Stimulated activated CD4-positive, alpha-beta T cell treated with anti-CD3 and anti-CD28 coated beads, Interleukin-1b, Interleukin-23, amount 100 ng/mL, for 24 hours (primary cell): ENCODE results near the gene ZNF277.
"Not testable (repeated sequence)": the region's sequence is repeated elsewhere in the genome, so short reads cannot be mapped to it uniquely, and the experiment has no call there.

Experiments used
- DNase-seq, 4 experiments: peaks; one replicate each; pipeline ENCODE4 v3.0.0-alpha.2; 2020; ENCODE audit warnings: low read depth in 4 of 4, low spot score in 1 of 4

Gene ZNF277

GRCh38 chr7:112288301-112288700 lies 81.8 kb downstream of the ZNF277 start:
- no peak for DNase-seq

GRCh38 chr7:112290065-112290464 lies 83.6 kb downstream of the ZNF277 start:
- DNase-seq, result no peak

- DNase-seq, result no peak
Observed at GRCh38 chr7:112292162-112292561, 85.7 kb downstream of the ZNF277 start.

GRCh38 chr7:112293416-112293815 lies 86.9 kb downstream of the ZNF277 start:
- no peak for DNase-seq

DNA sequence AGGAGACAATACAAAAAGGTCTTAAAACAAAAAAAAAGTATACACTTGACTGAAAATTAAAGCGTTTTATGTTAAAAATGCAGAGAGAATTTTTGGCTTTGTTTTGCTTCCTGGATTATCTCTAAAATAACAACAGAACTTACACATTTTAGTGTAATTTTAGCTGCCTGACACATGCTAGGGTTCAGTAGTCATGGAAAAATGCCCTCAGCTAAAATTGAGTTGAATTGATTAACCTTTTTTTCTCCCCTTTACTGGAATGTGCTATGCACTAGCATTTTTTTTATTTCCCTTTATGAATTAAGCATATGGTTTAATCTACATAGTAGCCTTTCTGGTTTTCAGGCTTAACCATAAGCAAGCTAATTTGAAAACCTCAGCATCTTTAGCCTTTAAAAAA lies 89.9 kb downstream of the ZNF277 start:
- DNase-seq, result no peak

DNA sequence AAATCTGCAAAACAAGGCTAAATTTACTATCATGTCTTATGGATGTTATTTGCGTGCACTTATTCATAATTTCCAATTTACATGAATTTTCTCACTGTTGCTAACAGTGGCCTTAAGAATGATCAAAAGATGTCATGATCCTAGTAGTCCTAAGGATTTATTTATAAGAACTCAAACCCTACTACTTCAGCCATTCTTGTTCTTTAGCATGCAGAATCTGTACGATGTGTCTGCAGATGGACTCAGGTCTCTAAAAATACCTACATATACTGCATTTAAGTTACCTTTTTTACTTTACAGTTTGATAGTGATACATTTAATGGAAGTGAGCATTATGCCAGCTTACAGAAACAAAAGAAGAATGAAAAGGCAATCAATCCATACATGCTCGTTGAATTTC lies 91.2 kb downstream of the ZNF277 start:
- no peak for DNase-seq

- no peak for DNase-seq
Observed at GRCh38 chr7:112298543-112299100, 92.1 kb downstream of the ZNF277 start.

DNA sequence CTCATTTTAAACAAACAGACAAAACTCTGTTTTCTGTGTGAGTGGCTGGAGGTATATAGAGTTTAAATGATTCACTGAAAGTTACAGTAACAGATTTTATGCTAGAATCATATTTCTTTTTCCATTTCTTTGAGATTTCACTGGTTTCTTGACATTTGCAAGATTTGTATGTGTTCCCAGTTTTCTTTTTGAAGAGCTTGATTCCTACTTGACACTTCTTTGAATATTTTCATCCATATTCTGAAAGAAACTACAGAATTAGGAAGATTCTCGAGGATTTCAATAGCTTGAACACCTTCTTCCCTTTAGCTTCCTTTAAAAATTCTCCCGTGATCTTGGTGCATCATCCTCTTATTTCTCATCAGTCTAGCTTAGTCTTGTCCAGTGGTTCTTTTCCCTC lies 93.6 kb downstream of the ZNF277 start:
- no peak for DNase-seq

DNA sequence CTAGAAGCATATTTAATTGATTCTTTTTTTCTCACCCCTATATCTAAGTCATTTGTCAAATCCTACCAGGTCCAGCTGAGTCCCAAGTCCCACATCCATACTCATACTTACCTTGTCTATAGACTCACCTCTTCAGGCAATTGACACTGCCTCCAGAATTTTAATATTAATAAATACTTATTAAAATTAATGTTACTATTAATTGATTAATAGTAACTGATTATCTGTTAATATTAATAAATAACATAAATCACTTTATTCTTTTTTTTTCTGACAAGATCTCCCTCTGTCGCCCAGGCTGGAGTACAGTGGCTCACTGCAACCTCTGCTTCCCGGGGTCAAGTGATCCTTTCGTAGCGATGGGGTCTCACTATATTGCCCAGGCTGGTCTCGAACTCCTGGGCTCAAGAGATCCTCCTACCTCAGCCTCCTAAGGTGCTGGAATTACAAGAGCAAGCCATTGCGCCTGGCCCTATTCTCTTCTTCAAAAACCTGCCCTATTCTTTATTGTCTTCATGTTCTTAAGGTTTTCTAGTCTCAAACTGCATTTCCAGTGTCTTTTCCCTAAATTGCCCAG lies 94.4 kb downstream of the ZNF277 start:
- no peak for DNase-seq

GRCh38 chr7:112302566-112302965 lies 96.1 kb downstream of the ZNF277 start:
- DNase-seq, result no peak

GRCh38 chr7:112306903-112307302 lies 100.4 kb downstream of the ZNF277 start:
- no peak for DNase-seq

DNA sequence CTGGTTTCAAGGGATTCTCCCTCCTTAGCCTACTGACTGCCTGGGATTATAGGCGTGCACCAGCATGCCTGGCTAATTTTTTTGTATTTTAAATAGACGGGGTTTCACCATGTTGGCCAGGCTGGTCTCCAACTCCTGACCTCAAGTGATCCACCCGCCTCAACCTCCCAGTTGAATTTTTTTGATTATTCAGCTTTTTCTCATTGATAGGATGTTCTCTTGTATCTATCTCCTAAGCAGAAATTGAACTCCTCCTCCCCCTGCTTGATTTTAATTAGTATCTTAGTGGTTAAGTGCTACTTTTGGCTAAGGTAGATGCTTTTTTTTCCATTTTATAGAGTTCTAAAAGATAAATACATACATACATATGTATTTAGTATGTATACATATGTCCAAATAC lies 101.0 kb downstream of the ZNF277 start:
- no peak for DNase-seq

DNA sequence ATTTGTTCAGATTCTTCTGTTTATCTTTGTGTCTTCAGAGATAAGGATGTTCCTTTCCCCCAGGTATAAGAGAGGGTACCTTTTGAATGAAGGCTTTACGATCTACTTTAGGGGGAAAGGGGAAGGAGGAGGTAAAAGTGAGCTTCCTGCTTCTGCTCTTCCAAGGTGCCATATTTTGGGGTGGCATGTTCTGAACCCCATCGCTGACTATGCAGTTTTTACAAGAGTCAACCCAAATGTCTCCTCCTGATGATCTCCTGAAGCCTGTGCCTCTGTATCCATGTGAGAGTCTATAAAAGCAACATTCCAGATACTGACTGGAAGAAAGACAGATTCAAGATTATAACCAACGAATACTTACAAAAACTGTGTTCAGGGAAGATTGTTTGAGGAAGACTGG lies 102.5 kb downstream of the ZNF277 start:
- DNase-seq, result no peak

DNA sequence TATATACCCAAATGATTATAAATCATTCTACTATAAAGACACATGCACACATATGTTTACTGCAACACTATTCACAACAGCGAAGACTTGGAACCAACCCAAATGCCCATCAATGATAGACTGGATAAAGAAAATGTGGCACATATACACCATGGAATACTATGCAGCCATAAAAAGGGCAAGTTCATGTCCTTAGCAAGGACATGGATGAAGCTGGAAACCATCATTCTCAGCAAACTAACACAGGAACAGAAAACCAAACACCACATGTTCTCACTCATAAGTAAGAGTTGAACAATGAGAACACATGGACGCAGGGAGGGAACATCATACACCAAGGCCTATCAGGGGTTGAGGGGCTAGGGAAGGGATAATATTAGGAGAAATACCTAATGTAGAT lies 110.3 kb downstream of the ZNF277 start:
- DNase-seq, result not testable (repeated sequence)

- DNase-seq, result no peak
Observed at GRCh38 chr7:112322070-112322469, 115.6 kb downstream of the ZNF277 start.

- DNase-seq, result no peak
Observed at GRCh38 chr7:112327566-112327965, 121.1 kb downstream of the ZNF277 start.

DNA sequence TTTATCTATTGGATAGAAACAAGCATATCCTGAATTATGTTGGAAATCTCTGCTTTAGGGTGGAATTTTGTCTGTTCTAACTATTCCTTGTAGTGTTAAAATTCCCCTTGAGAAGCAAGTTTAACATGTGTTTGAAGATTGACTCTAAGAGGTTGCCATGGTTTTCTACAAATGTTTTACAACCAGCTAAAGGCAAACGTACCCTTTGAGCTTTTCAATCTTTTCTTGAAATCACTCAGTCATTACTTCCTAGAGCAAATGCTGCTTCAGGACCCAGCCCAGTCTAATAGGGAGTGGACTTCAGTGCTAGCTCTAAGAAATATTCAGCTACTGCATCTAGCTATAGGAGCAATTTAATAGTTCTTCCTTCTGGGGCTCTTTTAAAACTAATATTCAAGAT lies 125.0 kb downstream of the ZNF277 start:
- DNase-seq, result no peak

DNA sequence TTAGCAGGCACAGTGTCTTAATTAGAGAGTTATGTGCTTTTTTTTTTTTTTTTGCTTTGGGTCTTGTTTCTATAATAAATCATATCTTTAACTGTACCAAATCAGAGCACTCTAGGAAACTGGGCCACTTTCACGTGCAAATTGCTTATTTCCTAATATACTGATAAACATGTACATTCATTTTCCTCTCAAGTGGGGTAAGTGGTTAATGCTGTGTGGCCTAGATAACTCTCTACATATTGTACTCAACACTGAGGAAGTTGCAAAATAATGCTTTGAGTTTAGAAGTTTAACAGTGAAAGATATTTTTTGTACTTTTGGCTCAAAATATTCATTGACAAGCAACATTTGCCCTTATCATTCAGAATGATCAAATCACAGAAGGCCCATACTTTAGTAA lies 127.9 kb downstream of the ZNF277 start:
- DNase-seq, result no peak

- no peak for DNase-seq
Observed at GRCh38 chr7:112336261-112336660, 129.8 kb downstream of the ZNF277 start.

DNA sequence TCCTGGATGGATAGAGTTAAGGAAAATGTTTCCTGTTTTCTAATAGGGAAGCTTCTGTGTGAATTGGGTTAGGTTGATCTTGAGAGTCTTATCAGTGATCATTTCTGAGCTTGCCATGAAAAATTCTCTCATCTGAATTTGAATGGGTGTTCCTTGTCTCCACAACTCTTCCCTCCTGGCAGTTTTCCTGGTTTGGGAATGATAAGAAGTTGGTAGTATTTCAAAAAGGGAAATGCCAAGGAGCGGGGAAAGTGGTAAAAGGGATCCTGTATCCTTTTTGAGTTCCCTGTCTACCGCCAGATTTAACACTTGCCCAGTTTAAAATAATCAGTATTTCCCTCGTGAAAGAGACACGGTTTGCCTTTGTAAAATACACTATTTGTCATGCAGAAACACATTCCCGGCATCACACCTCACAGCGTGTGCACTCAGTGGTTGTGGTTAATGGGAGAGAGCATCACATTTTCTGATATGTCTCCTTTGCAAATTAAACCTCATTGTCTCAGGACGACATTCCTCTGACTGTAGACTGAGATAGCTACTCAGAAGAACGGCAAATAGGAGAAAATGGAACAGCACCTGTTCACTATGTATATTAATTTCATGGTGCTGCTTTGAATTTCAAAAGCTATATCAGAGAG lies 130.6 kb downstream of the ZNF277 start:
- no peak for DNase-seq

GRCh38 chr7:112337892-112338291 lies 131.4 kb downstream of the ZNF277 start:
- no peak for DNase-seq

DNA sequence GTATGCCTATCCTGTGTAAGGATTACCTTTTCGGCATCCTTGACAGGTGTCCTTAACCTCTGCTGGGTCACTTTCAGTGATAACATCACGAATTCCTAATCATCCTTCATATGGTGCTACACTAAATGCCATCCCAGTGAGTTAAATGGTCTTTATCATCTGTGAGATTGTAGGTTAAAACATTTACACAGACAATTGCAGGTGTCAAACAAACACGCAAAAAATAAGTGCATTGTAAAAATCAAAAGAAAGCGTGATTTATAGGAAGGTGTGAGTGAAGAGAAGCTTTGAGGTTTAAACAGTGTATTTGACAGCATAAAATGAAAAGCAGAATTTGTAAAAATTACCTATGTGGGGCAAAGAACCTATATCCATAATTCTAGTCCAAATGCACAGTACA lies 132.3 kb downstream of the ZNF277 start:
- no peak for DNase-seq

- DNase-seq, result no peak
Observed at GRCh38 chr7:112341464-112341863, 135.0 kb downstream of the ZNF277 start.
